ENCODE results near the gene MAP3K5. TPM values are rescaled to one million over a fixed set of nuclear protein-coding genes. Genes with fewer than 3 reads are reported as not detected.
A peak's percentile ranks its signal among the peaks of the same experiment; 100 is the strongest.
"Not testable (repeated sequence)": the region's sequence is repeated elsewhere in the genome, so short reads cannot be mapped to it uniquely, and the experiment has no call there.

The MAP3K5 gene
- total RNA-seq, 1 donor from 2014 or later, result 5.7 TPM

- no peak for DNase-seq (ENCODE audit: low read depth)
- H3K36me3 ChIP-seq (ENCODE audit: control insufficient read depth, insufficient read depth, low read length), result no peaks in the 10 kb centered on the region
- TF ChIP-seq CTCF (IDR thresholded peaks at IDR 0.05; ENCODE audit: insufficient read depth, low read length, poor library complexity, severe bottlenecking), result no peak
Measured at GRCh38 chr6:136823128-136823660, 30.9 kb upstream of the MAP3K5 start.

GRCh38 chr6:136822376-136823127 is 30.3 kb upstream of the MAP3K5 start, which contains the start of gene PEX7:
Gene PEX7, plus strand, starts transcription at chr6:136822592. Its CDS starts 74 bp downstream, at chr6:136822666.
- peak; percentile 71 for TF ChIP-seq CTCF (IDR thresholded peaks at IDR 0.05; ENCODE audit: insufficient read depth, low read length, poor library complexity, severe bottlenecking)
- DNase-seq (ENCODE audit: low read depth), result peak; percentile 65
- no peaks in the 10 kb centered on the region for H3K27me3 ChIP-seq (ENCODE audit: control insufficient read depth, insufficient read depth, low read length)
- peak within 1 kb of the TSS; percentile 78 for H3K4me3 ChIP-seq (ENCODE audit: low read depth, low read length)
- H3K36me3 ChIP-seq (ENCODE audit: control insufficient read depth, insufficient read depth, low read length), result no peaks in the 10 kb centered on the region

More at GRCh38 chr6:136823128-136823660, 30.9 kb upstream of the MAP3K5 start:
- Histone ChIP-seq H3K4me3 (ENCODE audit: low read depth, low read length) (peak overlapping the region; percentile 78), H3K27me3 (ENCODE audit: control insufficient read depth, insufficient read depth, low read length) (no peaks in the 10 kb centered on the region)

- DNase-seq (ENCODE audit: low read depth), result no peak
- TF ChIP-seq CTCF (IDR thresholded peaks at IDR 0.05; ENCODE audit: insufficient read depth, low read length, poor library complexity, severe bottlenecking), result no peak
- Histone ChIP-seq H3K36me3 (ENCODE audit: control insufficient read depth, insufficient read depth, low read length) (no peaks in the 10 kb centered on the region), H3K4me3 (ENCODE audit: low read depth, low read length) (peak overlapping the region; percentile 78), H3K27me3 (ENCODE audit: control insufficient read depth, insufficient read depth, low read length) (no peaks in the 10 kb centered on the region)
Measured at GRCh38 chr6:136822046-136822375, 29.7 kb upstream of the MAP3K5 start.

- Histone ChIP-seq H3K27me3 (ENCODE audit: control insufficient read depth, insufficient read depth, low read length) (no peaks in the 10 kb centered on the region), H3K36me3 (ENCODE audit: control insufficient read depth, insufficient read depth, low read length) (no peaks in the 10 kb centered on the region), H3K4me3 (ENCODE audit: low read depth, low read length) (no peak overlapping the region)
- no peak for DNase-seq (ENCODE audit: low read depth)
- no peak for TF ChIP-seq CTCF (IDR thresholded peaks at IDR 0.05; ENCODE audit: insufficient read depth, low read length, poor library complexity, severe bottlenecking)
Measured at GRCh38 chr6:136820561-136820960, 28.3 kb upstream of the MAP3K5 start.

GRCh38 chr6:136816656-136817055 is 24.4 kb upstream of the MAP3K5 start:
- H3K4me3 ChIP-seq (ENCODE audit: low read depth, low read length), result no peak overlapping the region
- H3K36me3 ChIP-seq (ENCODE audit: control insufficient read depth, insufficient read depth, low read length), result no peaks in the 10 kb centered on the region
- TF ChIP-seq CTCF (IDR thresholded peaks at IDR 0.05; ENCODE audit: insufficient read depth, low read length, poor library complexity, severe bottlenecking), result no peak
- H3K27me3 ChIP-seq (ENCODE audit: control insufficient read depth, insufficient read depth, low read length), result no peaks in the 10 kb centered on the region
- DNase-seq (ENCODE audit: low read depth), result no peak

GRCh38 chr6:136815608-136816007 is 23.3 kb upstream of the MAP3K5 start:
- not testable (repeated sequence) for DNase-seq (ENCODE audit: low read depth); H3K27me3 ChIP-seq (ENCODE audit: control insufficient read depth, insufficient read depth, low read length); H3K36me3 ChIP-seq (ENCODE audit: control insufficient read depth, insufficient read depth, low read length); H3K4me3 ChIP-seq (ENCODE audit: low read depth, low read length)

Measured in kidney epithelial cell (primary cell).